Activated CD4-positive, alpha-beta T cell treated with anti-CD3 and anti-CD28 coated beads, Interleukin-10, Interleukin-2, amounts not matched to agents 100 ng/mL and 50 ng/mL, durations not matched to agents 16 hours and 8 hours (primary cell): Measurements from ENCODE around the gene ZEB1.
A peak's percentile ranks its signal among the peaks of the same experiment; 100 is the strongest.
"Not testable (repeated sequence)": the region's sequence is repeated elsewhere in the genome, so short reads cannot be mapped to it uniquely, and the experiment has no call there.

Experiments used
- DNase-seq: peaks from one replicate; pipeline ENCODE4 v3.0.0-alpha.2; 2020

The ZEB1 gene

DNA sequence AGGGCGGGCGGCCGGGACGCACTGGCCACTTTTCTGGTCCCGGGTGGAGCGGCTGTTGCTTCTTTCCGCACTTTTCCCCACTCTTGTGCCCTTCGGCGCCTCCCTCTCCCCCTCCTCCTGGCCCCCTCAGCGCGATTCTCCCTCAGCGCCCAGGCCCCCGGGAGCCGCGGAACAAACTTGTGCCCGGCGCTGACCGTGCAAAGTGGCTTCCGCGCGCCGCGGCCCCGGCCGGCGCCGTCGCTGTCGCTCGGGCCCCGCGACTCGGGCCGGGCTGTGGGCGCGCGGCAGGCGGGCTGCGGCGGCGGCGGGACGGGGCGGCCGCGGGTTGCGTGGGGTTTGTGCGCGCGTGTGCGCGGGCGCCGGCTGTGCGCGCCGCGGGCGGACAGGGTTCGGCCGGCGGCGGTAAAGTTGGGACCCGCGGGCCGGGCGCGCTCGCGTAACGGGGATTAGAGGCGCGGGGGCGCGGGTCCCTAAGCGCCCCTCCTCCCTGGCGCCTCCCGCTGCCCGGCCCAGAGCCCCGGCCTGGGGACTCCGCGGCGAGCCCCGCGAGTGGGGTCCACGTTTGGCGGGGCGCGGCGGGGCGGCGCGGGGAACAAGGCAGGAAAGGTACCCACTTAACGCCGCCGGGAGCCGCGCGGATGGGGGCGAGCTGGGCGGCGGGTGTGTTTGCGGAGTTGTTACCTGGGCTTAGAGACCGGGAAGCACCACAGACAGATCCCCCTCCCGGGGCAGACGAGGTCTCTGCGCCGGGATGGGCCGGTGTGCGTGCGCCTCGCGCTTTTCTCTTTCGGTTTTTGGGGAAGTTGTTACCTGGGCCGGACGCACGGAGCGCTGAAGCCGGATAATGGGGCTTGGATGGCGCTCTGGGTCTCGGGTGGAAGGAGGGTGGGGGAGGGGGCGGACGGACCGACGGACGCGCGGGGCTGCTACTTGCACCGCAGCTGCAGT, 860 bp downstream of the ZEB1 start:
- DNase-seq = peak; percentile 71

DNA sequence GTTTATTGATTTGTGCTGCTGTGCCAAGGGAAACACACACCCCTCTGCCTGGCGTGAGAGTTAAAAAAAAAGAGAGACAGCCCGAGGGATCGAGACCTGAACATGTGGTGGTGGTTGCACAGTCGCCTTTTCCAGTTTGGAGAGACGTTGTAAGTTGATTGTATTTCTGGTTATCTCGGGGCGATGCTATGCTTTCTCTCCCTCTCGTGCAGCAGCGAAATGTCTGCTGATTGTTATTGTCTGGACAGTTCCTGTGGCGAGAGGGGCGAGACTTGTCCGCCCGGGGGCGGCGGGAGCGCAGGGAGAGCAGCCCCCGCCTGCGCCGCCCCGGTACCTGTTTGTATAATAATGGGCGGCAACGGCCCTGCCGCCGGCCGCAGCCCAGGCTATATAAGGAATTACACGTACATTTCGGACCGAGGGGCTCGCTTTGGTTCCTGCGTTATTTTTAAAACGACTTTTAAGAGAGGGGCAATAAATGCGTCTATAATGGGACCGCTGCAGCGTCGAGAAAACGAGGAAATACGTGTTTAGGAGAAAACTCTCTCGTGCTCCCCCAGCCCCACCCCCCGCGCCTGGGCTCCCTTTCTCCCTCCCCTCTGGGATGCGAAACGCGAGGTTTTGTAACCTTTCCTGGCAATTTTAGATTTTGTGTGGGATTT, 1.7 kb downstream of the ZEB1 start:
- DNase-seq = peak; percentile 44

DNA sequence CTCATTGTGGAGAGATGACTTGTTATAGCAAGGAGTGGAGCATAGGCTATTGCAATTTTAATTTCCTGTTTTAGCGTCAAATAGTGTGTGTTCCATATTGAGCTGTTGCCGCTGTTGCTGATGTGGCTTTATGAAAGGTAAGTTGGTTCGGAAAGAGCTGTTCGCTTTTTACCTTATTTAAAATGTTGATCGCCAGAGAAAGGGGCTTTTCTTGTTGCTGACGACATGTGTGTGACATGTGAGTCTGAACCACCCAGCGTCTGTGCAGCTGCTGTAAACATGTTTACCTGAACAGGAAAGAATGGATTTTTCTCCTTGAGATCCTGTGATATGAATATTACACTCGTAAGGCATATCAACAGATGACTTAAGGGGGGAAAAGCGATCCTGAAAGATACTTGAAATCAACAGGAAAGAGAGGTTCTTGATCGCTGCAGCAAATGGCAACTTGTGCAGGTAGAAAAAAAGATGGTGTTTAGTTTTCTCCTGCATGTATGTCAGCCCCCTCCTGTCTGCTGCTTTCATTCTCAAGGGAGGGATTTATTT, 2.5 kb downstream of the ZEB1 start:
- peak; percentile 21 for DNase-seq

DNA sequence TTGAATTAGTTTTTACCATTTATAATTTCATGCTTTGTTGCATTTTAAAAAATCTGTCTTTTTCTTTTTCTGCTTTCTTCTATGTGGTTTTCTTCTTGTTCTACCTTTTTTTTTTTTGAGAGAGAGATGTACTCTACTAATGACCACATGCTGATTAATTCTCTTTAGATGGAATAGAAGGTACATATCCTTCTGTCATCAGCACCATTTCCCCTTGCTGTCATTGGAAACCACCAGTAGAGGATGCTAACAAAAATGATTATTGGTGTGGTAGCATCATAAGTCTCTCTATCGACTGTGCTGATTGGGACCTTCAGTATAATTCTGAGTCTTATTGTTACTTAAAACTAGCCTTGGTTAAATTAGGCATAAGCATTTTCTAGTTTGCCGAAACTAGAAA, 3.6 kb downstream of the ZEB1 start:
- peak; percentile 63 for DNase-seq

DNA sequence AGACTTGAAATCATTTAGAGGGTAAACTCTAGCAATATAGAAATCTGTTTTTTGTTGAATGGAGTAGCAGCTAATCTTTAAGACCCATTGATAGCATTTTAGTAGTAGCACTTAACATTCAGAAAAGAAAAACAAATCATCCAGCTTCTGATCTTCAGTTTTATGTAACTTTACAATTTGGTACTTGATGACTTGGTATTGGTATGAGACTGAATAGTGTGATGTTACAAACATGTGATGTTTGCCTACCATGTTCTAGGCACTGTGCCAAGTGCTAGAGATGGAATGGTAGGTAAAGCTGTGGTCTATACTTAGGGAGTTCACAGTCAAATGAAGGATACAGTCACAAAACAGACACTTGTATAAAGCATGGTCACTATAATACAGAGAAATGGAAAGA, 21.3 kb downstream of the ZEB1 start:
- peak; percentile 34 for DNase-seq

DNA sequence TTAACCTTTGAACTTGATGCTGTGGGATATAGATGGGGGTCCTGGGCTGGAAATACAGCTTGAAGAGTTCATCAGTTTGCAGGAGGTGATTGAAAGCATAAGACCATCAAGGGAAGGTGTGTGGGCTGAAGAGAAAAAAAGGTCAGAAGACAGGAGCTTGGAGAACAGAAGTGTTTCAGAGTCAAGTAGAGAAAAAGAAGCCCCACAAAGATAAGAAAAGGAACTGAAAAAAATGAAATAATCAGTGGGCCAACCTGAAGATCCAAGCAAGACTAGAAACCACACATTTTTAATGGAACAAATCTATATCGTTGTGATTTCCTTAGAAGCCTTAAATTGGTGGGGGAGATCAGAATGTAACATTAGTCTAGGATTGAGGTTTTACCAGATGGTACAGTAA, 22.5 kb downstream of the ZEB1 start:
- DNase-seq = no peak

DNA sequence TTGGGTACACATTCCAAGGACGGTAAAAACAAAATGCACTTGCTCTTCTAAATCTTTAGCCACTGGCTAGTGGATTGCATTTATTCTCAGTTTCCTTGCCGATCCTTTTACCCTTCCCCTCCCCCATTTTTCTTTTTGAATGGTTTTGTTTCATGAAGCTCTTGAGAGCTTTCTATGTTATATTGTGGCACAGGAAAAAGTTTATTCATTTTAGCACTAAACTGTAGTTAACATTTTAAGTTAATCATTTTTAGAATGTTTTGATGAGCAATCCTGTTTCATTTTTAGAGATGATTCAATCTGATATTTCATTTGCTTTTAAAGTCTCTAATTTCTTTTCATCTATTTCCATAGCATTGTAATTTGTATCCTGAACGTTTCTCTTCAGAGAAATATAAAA, 24.0 kb downstream of the ZEB1 start:
- peak; percentile 83 for DNase-seq

DNA sequence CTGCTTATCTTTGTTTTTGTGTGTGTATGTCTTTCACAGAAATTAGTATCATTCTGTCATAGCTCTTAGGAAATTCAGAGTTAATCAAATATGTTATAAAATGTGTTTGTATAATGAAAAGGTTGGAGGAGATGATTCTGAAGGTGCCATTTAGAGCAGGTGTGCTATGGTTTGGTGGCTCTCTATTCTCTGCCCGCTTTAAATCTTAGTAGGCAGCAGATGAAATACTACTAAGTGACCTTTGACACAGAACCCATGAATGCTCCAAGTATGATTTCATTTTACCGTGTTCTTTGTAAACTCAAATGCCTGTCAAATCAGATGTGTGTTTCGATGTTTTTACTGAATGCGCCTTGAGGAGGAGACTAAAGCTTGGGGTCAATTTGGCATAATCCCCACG, 24.5 kb downstream of the ZEB1 start:
- DNase-seq = no peak

DNA sequence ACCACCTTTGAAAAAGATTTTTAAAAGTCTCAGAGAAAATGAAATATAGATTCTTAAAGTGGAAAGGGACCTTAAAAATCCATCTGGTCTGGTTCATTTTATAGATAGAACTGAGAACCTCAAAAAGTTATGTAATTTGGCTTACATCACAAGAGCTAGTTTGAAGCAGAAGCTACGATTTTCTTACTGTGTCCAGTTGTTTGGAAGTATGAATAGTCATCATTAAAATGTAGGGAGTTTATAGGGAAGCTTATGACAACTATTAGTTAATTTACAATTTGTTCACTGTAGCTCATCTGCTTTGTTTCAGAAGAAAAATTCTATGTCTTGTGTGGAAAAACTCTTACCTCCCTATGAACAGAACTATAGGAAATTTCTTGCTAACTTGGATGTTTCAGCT, 26.9 kb downstream of the ZEB1 start:
- DNase-seq = no peak

DNA sequence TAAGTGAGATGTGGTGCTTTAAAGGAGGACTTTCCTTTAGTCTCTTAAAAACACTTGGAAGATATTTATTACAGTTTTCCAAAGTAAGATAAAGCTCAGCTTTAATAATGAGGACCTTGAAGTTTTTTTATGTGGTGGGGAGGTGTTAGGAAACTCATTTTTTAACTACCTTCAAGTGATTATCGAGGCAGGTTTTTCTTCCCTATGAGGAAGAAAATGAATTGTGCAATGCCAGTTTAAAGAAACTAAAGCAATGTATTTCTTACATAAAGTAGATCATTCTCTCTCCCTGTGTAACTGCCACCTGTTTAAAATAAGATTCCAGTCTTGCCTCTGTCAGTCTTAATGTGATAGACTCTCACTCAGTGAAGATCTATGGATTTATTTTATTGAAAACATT, 27.9 kb downstream of the ZEB1 start:
- DNase-seq = no peak

DNA sequence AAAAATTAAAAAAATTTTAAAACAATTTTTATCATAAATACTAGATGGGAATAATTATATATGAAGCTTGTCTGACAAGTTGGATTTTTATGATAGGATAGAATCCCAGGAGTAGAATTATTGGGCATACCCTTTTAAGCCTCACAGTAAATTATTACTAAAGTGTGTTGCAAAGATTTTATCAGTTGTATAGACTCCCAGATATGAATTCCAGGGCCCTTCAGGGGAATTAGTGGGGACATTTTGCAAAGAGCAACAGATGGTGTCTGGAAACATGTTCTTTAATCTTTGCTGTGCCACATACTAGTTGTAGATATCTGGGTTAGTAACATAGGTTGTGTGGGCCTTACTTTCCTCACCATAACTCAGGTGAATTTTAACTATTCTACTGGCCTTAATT, 28.7 kb downstream of the ZEB1 start:
- no peak for DNase-seq

DNA sequence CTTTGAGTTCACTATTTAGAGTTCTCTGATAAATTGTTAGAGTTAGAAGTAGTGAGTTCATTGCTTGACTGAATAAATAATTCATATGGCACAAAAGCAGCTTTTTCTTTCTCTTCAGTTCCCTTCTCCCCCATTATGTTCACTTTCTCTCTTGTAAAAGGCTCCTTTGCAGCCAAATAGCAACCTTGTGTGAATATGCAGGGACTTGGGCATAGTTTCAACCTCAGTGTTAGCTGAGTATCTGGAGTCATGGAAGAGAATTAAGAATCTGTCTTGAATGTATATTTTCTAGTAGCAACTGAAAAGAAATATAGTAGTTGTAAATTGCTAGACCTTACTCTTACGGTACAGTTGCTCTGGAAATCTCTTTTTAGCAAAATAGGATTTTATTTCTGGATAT, 31.9 kb downstream of the ZEB1 start:
- DNase-seq = no peak

DNA sequence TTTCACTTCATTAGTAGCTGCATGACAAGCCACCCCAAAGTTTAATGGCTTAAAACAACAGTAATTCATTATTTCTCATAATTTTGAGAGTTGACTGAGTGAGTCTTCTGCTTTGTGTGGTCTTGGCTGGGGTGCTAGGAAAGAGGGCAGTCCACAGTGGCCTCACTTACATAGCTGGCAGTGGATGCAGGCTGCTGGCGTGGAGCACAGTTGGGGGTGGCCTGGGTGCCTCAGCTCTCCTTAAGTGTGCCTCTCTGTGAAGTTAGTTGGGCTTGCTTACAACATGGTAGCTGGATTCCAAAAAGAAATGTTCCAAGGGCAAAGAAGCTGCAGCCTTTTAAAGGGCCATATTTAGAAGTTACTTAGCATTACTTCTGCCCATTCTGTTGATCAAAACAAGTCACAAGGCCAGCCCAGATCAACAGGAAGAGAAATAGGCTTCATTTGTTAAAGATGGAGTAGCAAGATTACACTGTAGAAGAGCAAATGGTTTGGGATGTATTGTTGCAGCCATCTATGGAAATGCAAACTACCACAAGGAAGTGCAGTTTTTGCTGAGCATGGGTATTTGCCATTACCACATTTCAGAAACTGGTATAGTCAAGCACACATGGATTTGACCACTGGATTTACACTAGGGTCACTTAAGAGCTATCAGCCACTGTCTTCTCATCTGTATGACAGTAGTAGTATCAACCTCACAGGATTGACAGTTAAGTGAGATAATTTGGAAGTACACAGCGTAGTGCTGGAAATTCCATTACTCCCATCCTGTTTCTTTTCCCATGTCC, 33.6 kb downstream of the ZEB1 start:
- DNase-seq = peak; percentile 24

DNA sequence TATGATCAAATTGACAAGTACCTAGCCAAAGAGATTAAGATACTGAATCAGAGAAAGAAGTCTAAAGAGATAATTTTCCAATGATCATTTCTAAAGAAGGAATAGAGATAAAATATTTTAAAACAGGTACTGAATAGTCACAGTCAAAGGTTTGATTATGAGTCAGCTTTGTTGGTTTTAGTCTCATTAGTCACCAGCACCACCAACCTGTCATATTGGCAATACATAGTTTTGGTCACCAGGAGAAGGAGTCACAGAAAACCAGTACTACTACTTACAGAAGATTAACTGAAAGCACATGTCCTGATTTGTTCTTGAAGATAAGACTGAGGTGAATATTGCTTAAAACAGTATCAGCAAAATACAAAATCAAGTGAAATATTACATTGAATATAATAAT, 34.6 kb downstream of the ZEB1 start:
- peak; percentile 88 for DNase-seq

DNA sequence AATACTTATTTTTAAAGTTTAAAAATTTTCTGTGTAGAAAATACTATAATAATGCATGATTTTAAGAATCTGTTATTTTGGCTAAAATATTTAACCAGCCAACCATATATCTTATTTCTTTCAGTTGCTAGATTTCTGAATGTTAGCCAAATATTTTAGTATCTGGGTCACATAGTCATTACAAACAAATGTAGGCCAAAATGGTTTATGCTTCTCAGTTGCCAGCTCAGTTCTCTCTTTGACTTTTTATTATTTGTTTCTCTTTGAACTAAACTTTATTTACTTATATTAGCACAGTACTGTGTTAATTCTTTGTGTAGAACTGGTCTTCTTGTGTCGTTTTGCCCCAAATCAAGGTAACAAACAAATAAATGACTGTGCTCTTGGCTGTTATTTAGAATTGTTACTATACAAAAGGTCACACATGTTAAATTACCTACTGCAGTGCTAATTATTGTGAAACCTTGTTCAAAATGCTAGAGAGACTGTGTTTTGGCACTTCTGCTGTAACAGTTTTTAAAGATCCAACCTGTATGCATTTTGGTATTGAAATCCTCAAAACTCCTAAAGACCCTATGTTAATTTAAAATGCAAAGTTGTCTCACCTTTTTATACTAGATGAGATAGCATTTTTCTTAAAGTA, 39.8 kb downstream of the ZEB1 start:
- DNase-seq = no peak

DNA sequence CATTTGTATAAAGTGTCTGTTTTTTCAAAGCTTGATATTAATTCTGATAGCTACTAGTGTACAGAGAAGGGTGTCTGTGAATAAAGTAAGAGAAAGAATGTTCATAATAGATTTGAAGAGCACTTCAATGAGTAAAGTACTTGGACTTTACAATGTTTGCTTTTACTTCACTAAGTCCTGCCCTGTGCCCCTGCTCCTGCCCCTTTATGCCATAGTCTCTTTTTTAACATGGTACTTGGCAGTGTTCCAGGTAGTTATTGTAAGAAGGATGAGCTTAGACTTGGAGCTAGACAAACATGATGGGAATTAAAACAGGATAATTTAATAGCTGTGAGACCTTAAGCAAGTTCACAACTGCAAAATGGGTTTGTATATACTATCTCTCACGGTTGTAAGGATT, 41.0 kb downstream of the ZEB1 start:
- DNase-seq = no peak

DNA sequence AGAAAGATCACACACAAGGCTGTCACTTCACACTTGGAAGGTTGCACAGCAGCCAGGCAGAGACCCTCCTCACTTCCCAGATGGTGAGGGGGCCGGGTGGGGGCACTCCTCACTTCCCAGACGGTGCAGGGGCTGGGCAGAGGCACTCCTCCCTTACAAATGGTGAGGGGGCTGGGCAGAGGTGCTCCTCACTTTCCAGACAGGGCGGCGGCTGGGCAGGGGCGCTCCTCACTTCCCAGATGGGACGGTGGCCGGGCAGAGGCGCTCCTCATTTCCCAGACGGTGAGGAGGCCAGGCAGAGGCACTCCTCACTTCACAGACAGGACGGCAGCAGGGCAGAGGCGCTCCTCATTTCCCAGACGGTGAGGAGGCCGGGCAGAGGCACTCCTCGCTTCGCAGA, 42.5 kb downstream of the ZEB1 start:
- DNase-seq = not testable (repeated sequence)

DNA sequence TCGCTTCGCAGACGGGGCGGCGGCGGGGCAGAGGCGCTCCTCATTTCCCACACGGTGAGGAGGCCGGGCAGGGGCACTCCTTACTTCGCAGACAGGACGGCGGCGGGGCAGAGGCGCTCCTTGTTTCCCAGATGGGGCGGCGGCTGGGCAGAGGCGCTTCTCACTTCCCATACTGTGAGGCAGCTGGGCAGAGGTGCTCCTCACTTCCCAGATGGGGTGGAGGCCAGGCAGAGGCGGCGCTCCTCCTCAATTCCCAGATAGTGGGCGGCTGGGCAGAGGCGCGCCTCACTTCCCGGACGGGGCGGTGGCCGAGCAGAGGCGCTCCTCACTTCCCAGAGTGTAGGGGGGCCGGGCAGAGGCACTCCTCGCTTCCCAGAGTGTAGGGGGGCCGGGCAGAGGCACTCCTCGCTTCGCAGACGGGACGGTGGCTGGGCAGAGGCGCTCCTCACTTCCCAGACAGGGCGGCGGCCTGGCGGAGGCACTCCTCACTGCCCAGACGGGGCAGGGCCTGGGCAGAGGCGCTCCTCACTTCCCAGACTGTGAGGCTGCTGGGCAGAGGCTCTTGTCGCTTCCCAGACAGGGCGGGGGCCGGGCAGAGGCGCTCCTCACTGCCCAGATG, 43.1 kb downstream of the ZEB1 start:
- no peak for DNase-seq

DNA sequence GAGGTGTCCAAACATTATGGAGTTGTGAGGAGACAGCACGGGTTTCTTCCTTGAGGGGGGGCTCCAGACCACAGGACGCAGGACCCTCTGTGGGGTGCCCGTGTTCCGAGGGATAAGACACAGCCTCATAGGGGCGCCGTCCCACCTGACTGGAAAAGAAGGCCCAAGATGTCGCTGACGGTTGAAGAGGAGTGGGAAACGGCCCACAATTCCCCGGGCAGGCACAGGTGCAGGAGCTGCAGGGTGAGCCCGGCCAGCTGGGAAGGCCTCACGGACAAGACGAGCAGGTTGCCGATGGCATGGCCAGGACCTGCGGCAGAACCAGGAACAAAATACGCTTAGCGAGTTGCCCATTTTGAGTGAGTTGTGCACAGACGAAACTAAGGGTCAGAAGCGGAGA, 44.7 kb downstream of the ZEB1 start:
- DNase-seq = not testable (repeated sequence)

DNA sequence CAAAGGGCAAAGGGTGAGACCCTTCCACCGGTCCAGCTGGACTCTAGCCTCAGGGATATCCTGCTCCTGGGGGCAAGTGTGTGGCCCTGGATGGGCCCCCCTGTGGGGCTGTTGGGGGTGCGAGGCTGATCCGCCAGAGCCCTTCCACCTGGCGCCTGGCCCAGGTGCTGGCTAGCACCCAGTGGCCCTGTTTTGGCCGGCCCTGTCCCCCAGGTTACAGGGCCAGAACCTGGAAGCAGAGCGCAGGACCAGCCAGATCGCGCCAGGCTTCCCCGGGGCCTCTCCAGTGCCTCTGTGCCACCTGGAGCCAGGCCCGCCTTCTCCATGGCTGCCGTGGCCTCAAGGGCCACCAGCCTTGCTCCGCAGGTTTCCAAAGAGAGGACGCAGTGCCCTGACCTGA, 45.2 kb downstream of the ZEB1 start:
- DNase-seq = not testable (repeated sequence)

DNA sequence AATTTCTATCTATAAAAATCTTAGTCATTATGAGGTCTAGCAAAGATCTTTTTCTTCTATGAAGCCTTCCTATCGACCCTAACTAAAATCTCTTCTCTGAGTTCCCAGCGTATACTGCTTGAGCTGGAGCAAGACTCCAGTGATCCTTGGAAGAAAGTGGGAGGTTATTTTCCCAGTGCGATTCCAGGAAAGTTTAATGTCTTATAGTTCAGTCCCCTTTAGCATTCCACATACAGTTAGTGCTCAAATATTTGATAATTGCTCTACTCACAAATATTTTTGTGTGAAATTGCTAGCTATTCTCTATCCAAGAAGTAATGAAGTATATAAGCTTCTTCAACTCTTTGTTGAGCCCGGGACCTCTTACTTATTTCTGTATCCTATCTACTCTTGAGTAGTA, 47.7 kb downstream of the ZEB1 start:
- no peak for DNase-seq

DNA sequence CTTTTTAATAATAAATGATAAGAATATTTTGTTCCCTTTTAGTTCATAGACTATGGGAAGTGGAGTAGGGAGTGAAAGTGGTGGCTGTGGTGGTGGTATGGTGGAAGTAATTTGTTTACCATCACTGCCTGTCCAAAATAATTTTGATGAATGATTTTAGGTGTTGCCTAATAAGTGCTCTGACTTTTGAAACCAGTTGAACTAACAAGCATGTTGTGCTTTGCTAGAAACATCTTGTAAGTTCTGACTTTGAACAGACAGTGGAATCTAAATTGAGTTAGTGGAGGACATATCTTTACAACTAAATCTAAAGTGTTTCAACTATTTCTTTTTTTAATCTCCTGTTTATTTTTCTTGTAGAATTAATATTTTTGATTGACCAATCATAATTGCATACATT, 49.7 kb downstream of the ZEB1 start:
- DNase-seq = no peak
